BLaER1 treated with 17β-estradiol and CSF1 and Interleukin-3, amounts not matched to agents 10 nM and 100 nM (cell line): ENCODE measurements around the gene LDLRAD3.

Experiments used
- H3K27ac ChIP-seq, 11 experiments: shearing (Covaris generic); formaldehyde crosslinking; 2 replicates each; pipeline ENCODE4 v1.8.1; 2022
- H3K27me3 ChIP-seq, 11 experiments: shearing (Covaris generic); formaldehyde crosslinking; 2 replicates each; pipeline ENCODE4 v1.8.1; 2022
- H3K36me3 ChIP-seq, 11 experiments: shearing (Covaris generic); formaldehyde crosslinking; 2 replicates each; pipeline ENCODE4 v1.8.1; 2022
- H3K4me1 ChIP-seq, 10 experiments: shearing (Covaris generic); formaldehyde crosslinking; 2 replicates each; pipeline ENCODE4 v1.8.1; 2022
- H3K4me2 ChIP-seq, 11 experiments: shearing (Covaris generic); formaldehyde crosslinking; 2 replicates each; pipeline ENCODE4 v1.8.1; 2022
- H3K4me3 ChIP-seq, 10 experiments: shearing (Covaris generic); formaldehyde crosslinking; 2 replicates each; pipeline ENCODE4 v1.8.1; 2022
- H3K9ac ChIP-seq, 11 experiments: shearing (Covaris generic); formaldehyde crosslinking; 2 replicates each; pipeline ENCODE4 v1.8.1; 2022
- H3K9me3 ChIP-seq, 11 experiments: shearing (Covaris generic); formaldehyde crosslinking; replicated peaks in 1 of 11; 2 replicates each; pipeline ENCODE4 v1.8.1; 2022
- H4K20me1 ChIP-seq, 11 experiments: shearing (Covaris generic); formaldehyde crosslinking; 2 replicates each; pipeline ENCODE4 v1.8.1; 2022
- Cebpa-rat ChIP-seq, 11 experiments: shearing (Covaris generic); IDR thresholded peaks; 2 replicates each; pipeline ENCODE4 v1.8.1; 2022

Gene LDLRAD3

DNA sequence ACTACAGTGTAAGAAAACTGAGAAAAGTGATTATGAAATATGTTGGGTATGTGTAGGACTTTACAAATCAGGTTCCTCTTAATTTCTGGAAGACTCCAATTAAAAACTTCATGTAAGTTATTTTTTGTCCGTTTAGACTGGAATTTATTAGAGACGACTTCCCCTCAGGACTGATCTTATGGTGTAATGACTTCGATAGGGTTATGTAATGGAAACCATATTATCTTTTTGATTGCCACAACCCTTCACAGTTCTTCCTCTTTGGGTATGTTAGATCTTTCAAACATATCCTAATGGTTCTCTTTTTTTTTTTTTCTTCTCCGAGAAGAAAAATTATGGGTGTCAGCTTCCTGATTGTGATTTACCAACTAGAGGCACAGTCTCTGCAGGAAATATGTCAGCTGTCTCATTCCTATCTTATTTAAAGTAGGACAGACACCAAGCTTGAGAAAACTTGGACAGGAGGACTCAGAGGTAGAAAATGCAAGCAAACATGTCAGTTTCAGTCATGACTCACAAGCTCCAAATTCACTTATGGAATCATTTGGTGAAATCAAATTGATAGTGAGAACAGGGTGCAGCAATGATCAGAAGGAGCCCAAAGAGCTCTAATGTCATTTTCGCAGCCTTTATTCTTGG lies 11.1 kb upstream of the LDLRAD3 start:
- peak overlapping the region; percentile 23 to 94 (median 86); a peak in 21 of 22 replicates for H3K27ac ChIP-seq
- H3K4me3 ChIP-seq, result no peak overlapping the region
- H3K27me3 ChIP-seq, result no peaks in the 10 kb centered on the region
- H3K36me3 ChIP-seq, result no peaks in the 10 kb centered on the region
- H3K4me2 ChIP-seq, result peak overlapping the region in 10 of 11 experiments; percentile 11 to 85 (median 46); a peak in 20 of 22 replicates
- H4K20me1 ChIP-seq, result no peaks in the 10 kb centered on the region
- peaks cover under 1 to 54% (median 25%) of the 10 kb centered on the region in 10 experiments; a peak in 19 of 20 replicates for H3K4me1 ChIP-seq
- peak overlapping the region in 9 of 11 experiments; percentile 40 to 77 (median 69); a peak in 14 of 22 replicates for H3K9ac ChIP-seq
- peaks cover 5 to 56% (median 15%) of the 10 kb centered on the region in 11 experiments; a peak in 21 of 22 replicates for H3K9me3 ChIP-seq
- TF ChIP-seq Cebpa-rat (IDR thresholded peaks at IDR 0.05), result peak in 5 of 11 experiments; percentile 52 to 94 (median 77); a peak in 9 of 22 replicates

DNA sequence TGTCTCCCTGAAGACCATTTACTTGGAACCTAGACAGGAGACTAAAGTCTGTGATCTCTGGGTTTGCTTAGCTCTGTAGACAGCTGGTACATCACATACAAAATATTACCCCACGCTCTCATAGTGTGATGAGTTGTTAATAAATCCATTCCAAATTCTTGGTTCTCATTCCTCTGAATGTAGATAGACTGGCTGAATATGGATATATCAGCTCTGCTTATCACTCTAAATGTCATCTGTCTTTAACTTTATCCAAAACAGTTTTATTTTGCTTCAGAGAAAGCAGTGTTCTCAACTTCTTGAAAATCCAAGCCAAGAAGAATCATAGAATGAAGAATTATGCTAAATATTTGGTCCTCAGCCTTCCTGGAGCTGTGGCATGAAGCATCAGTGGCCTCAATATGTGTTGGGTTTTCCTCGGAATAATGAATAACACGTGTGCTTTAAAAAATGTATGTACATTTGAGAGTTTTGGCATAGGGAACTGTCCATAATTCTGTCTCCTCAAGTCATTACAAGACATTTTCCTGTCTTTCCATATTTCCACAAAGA lies 10.5 kb upstream of the LDLRAD3 start:
- peaks cover 0 to 56% (median 22%) of the 10 kb centered on the region in 10 experiments; a peak in 17 of 20 replicates for H3K4me1 ChIP-seq
- no peak overlapping the region for H3K4me3 ChIP-seq
- peaks cover 5 to 56% (median 14%) of the 10 kb centered on the region in 11 experiments; a peak in 21 of 22 replicates for H3K9me3 ChIP-seq
- no peak for TF ChIP-seq Cebpa-rat (IDR thresholded peaks at IDR 0.05)
- no peaks in the 10 kb centered on the region for H3K36me3 ChIP-seq
- H3K4me2 ChIP-seq, result peak overlapping the region in 10 of 11 experiments; percentile 11 to 85 (median 46); a peak in 20 of 22 replicates
- peak overlapping the region in 9 of 11 experiments; percentile 28 to 72 (median 55); a peak in 14 of 22 replicates for H3K9ac ChIP-seq
- no peaks in the 10 kb centered on the region for H4K20me1 ChIP-seq
- no peaks in the 10 kb centered on the region for H3K27me3 ChIP-seq
- peak overlapping the region; percentile 16 to 94 (median 86); a peak in 21 of 22 replicates for H3K27ac ChIP-seq

DNA sequence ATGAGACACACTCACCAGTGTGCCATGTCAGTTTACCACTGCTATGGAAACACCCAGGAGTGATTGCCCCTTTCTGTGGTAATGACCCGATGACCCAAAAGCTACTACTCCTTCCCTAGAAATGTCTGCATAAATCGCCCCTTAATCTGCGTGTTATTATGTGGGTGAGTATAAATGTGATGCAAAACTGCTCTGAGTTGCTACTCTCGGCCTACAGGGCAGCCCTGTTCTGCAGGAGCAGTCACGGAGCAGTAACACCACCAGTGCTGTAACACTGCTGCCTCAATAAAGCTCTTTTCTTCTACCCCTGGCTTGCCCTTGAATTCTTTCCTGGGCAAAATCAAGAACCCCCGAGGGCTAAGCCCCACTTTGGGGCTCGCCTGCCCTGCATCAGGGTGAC lies 9.6 kb upstream of the LDLRAD3 start:
- H4K20me1 ChIP-seq, result no peaks in the 10 kb centered on the region

DNA sequence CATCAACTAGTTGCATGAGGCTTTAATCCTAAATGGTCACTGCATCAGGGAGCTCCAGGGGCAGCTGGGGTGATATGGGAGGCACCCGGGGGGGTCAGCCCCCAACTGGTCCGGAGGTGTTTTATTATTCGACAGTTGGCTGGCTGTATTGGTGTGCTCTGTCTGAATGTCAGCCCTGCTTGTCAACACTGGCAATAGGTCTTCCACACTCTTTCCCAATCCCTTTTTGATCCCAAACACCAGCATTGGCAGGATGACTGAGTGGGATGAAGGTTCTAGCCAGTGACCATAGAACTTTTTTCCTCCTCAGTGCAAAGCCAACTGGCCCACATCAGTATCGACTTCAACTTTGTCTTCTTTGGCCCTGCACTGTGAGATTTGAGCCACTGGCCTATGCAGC lies 8.9 kb upstream of the LDLRAD3 start:
- no peak overlapping the region for H3K9ac ChIP-seq
- H3K27me3 ChIP-seq, result no peaks in the 10 kb centered on the region
- no peaks in the 10 kb centered on the region for H3K36me3 ChIP-seq
- 0 out of 22 replicates have a peak overlapping the region, but pooled peaks of 1 of the 11 experiments have one; percentile 3 for H3K4me2 ChIP-seq
- no peak overlapping the region for H3K4me3 ChIP-seq
- H3K9me3 ChIP-seq, result peaks cover 5 to 54% (median 14%) of the 10 kb centered on the region in 11 experiments; a peak in 21 of 22 replicates
- peaks cover 0 to 61% (median 22%) of the 10 kb centered on the region in 10 experiments; a peak in 17 of 20 replicates for H3K4me1 ChIP-seq
- no peak for TF ChIP-seq Cebpa-rat (IDR thresholded peaks at IDR 0.05)
- H3K27ac ChIP-seq, result peak overlapping the region in 1 of 11 experiments; percentile 5; a peak in 1 of 22 replicates
- no peaks in the 10 kb centered on the region for H4K20me1 ChIP-seq

More for the DNA sequence above, 9.6 kb upstream of the LDLRAD3 start:
- Histone ChIP-seq H3K27me3 (no peaks in the 10 kb centered on the region), H3K9me3 (peaks cover 5 to 56% (median 14%) of the 10 kb centered on the region in 11 experiments; a peak in 21 of 22 replicates), H3K4me1 (peaks cover 0 to 61% (median 22%) of the 10 kb centered on the region in 10 experiments; a peak in 17 of 20 replicates), H3K36me3 (no peaks in the 10 kb centered on the region), H3K9ac (no peak overlapping the region), H3K4me2 (peak overlapping the region in 5 of 11 experiments; percentile 26 to 85 (median 54); a peak in 8 of 22 replicates), H3K4me3 (no peak overlapping the region), H3K27ac (peak overlapping the region in 7 of 11 experiments; percentile 1 to 94 (median 89); a peak in 8 of 22 replicates)
- no peak for TF ChIP-seq Cebpa-rat (IDR thresholded peaks at IDR 0.05)

DNA sequence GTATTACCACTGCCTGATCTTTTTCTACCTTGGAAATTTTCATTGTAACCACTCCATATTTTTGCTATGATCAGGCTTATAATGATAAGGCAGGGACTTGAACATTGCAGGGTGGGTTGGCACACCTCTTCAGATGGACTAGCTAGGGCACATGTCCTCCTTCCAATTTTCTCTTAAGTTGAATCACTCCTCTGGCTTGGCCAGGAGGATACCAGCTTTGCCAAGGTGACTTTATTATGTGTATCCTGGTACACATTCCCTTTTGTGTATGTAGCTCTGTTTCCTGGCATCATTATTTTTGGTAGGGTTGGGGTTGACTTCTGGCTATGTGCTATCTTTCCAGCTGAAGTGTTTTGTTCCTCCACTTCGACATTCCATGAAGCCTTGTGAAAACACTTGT lies 8.5 kb upstream of the LDLRAD3 start:
- no peak overlapping the region for H3K4me3 ChIP-seq
- H3K4me1 ChIP-seq, result peaks cover 0 to 61% (median 22%) of the 10 kb centered on the region in 10 experiments; a peak in 17 of 20 replicates
- H4K20me1 ChIP-seq, result no peaks in the 10 kb centered on the region
- TF ChIP-seq Cebpa-rat (IDR thresholded peaks at IDR 0.05), result no peak
- no peak overlapping the region for H3K4me2 ChIP-seq
- no peak overlapping the region for H3K9ac ChIP-seq
- no peaks in the 10 kb centered on the region for H3K36me3 ChIP-seq
- peaks cover 5 to 50% (median 14%) of the 10 kb centered on the region in 11 experiments; a peak in 21 of 22 replicates for H3K9me3 ChIP-seq
- peak overlapping the region in 1 of 11 experiments; percentile 5; a peak in 2 of 22 replicates for H3K27ac ChIP-seq
- no peaks in the 10 kb centered on the region for H3K27me3 ChIP-seq

DNA sequence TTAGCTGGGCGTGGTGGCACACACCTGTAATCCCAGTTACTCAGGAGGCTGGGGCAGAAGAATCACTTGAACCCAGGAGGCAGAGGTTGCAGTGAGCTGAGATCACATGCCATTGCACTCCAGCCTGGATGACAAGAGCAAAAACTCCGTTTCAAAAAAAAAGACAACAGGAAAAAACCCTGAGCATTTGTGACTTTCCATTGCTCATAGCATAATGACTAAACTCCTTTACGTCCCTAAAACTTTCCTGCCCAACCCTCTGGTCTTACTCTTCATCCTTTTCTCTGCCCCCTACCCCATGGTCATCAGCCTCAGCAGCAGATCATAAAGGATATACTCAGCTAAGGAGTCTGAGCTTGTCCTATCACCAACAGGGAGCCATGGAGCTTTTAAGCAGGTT lies 6.8 kb upstream of the LDLRAD3 start:
- peak overlapping the region in 1 of 11 experiments; percentile 38; a peak in 2 of 22 replicates for H3K9ac ChIP-seq
- peaks cover 2 to 35% (median 4%) of the 10 kb centered on the region in 11 experiments; a peak in 21 of 22 replicates for H3K9me3 ChIP-seq
- no peaks in the 10 kb centered on the region for H4K20me1 ChIP-seq
- no peaks in the 10 kb centered on the region for H3K36me3 ChIP-seq
- no peaks in the 10 kb centered on the region for H3K27me3 ChIP-seq
- peaks cover 0 to 52% (median 17%) of the 10 kb centered on the region in 10 experiments; a peak in 17 of 20 replicates for H3K4me1 ChIP-seq
- H3K27ac ChIP-seq, result peak overlapping the region in 3 of 11 experiments; percentile 2 to 40 (median 12); a peak in 4 of 22 replicates
- H3K4me3 ChIP-seq, result no peak overlapping the region
- peak overlapping the region in 3 of 11 experiments; percentile 58 to 69 (median 65); a peak in 7 of 22 replicates for H3K4me2 ChIP-seq
- no peak for TF ChIP-seq Cebpa-rat (IDR thresholded peaks at IDR 0.05)

DNA sequence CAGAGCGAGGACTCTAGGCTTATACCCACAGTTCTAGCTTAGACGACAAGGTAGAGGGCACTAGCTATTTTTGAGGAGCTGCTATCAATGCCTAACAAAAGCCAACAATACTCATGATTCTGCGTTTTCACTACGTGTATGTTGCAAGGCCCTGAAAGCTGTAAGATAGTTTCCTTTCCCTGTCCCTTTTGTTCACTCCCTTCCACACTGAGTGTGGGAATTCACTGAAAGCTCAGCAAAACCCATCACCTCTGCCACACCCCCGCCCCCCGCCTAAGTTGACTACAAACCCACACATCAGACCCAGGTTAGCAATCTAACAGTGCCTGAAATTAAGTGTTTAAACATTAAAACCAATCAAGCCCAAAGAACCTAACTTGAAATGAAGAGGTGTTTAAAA lies 6.2 kb upstream of the LDLRAD3 start:
- H3K4me1 ChIP-seq, result peaks cover 0 to 54% (median 12%) of the 10 kb centered on the region in 10 experiments; a peak in 17 of 20 replicates
- H4K20me1 ChIP-seq, result no peaks in the 10 kb centered on the region
- no peak for TF ChIP-seq Cebpa-rat (IDR thresholded peaks at IDR 0.05)
- peak overlapping the region in 3 of 11 experiments; percentile 58 to 69 (median 65); a peak in 7 of 22 replicates for H3K4me2 ChIP-seq
- H3K9me3 ChIP-seq, result peaks cover 0 to 29% (median 0%) of the 10 kb centered on the region in 11 experiments; a peak in 5 of 22 replicates
- no peak overlapping the region for H3K4me3 ChIP-seq
- H3K27me3 ChIP-seq, result no peaks in the 10 kb centered on the region
- no peaks in the 10 kb centered on the region for H3K36me3 ChIP-seq
- H3K27ac ChIP-seq, result peak overlapping the region in 3 of 11 experiments; percentile 2 to 40 (median 12); a peak in 5 of 22 replicates
- peak overlapping the region in 2 of 11 experiments; percentile 17 to 38; a peak in 2 of 22 replicates for H3K9ac ChIP-seq

DNA sequence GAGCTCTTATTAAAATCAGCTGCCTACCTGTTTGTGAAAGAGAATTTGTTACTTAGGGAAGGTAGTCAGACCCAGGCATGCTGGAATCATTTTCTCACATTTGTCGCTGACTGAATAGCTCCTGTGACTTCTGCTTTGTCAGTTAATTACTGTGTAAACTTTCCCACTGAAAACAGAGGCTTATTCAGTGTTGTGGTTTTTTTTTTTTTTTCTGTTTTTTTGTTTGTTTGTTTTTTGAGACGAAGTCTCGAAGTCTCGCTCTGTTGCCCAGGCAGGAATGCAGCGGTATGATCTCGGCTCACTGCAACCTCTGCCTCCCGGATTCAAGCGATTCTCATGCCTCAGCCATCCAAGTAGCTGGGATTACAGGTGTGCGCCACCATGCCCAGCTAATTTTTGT lies 5.6 kb upstream of the LDLRAD3 start:
- H3K36me3 ChIP-seq, result no peaks in the 10 kb centered on the region
- TF ChIP-seq Cebpa-rat (IDR thresholded peaks at IDR 0.05), result no peak
- H3K4me2 ChIP-seq, result peak overlapping the region in 3 of 11 experiments; percentile 58 to 69 (median 65); a peak in 6 of 22 replicates
- H3K27ac ChIP-seq, result peak overlapping the region in 2 of 11 experiments; percentile 12 to 40; a peak in 3 of 22 replicates
- peaks cover 2 to 55% (median 12%) of the 10 kb centered on the region in 10 experiments; a peak in 19 of 20 replicates for H3K4me1 ChIP-seq
- no peaks in the 10 kb centered on the region for H4K20me1 ChIP-seq
- peaks cover 0 to 28% (median 0%) of the 10 kb centered on the region in 11 experiments; a peak in 5 of 22 replicates for H3K9me3 ChIP-seq
- peak overlapping the region in 2 of 11 experiments; percentile 17 to 38; a peak in 1 of 22 replicates for H3K9ac ChIP-seq
- no peak overlapping the region for H3K4me3 ChIP-seq
- no peaks in the 10 kb centered on the region for H3K27me3 ChIP-seq
